ENCODE data around the gene MGAT4B. TPM values are rescaled to one million over a fixed set of nuclear protein-coding genes. Genes with fewer than 3 reads are reported as not detected.

Gene MGAT4B
- total RNA-seq, 1 experiment from 2014 or later, result 151 TPM

DNA sequence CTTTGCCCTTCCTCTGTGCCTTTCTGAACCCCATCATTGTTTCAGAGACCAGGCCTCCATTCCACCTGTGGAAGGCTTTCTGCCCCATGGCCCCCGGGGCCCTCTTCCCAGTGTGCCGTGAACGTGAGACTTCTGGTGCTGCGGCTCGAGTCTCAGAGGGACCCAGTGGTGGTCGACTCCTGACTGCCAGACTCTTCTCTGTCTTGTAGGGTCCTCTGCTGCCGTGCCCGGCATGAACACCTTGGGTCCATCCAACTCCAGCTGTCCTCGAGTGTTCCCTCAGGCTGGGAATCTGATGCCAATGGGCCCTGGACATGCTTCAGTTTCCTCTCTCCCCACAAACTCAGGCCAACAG is 33.0 kb downstream of the MGAT4B start:
- ChIA-PET POLR2A (no interaction called here), CTCF (interaction anchor here (1.0 kb wide), 1 partner anchor 10 kb away, joined by 3 read pairs; no protein-coding TSS in a partner anchor)
- DNase-seq (ENCODE audit: low spot score), result no peak
- no peaks in the 10 kb centered on the region for H3K4me1 Mint-ChIP-seq
- TF ChIP-seq, protein P1, sequence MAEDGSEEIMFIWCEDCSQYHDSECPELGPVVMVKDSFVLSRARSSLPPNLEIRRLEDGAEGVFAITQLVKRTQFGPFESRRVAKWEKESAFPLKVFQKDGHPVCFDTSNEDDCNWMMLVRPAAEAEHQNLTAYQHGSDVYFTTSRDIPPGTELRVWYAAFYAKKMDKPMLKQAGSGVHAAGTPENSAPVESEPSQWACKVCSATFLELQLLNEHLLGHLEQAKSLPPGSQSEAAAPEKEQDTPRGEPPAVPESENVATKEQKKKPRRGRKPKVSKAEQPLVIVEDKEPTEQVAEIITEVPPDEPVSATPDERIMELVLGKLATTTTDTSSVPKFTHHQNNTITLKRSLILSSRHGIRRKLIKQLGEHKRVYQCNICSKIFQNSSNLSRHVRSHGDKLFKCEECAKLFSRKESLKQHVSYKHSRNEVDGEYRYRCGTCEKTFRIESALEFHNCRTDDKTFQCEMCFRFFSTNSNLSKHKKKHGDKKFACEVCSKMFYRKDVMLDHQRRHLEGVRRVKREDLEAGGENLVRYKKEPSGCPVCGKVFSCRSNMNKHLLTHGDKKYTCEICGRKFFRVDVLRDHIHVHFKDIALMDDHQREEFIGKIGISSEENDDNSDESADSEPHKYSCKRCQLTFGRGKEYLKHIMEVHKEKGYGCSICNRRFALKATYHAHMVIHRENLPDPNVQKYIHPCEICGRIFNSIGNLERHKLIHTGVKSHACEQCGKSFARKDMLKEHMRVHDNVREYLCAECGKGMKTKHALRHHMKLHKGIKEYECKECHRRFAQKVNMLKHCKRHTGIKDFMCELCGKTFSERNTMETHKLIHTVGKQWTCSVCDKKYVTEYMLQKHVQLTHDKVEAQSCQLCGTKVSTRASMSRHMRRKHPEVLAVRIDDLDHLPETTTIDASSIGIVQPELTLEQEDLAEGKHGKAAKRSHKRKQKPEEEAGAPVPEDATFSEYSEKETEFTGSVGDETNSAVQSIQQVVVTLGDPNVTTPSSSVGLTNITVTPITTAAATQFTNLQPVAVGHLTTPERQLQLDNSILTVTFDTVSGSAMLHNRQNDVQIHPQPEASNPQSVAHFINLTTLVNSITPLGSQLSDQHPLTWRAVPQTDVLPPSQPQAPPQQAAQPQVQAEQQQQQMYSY (CRISPR knock-in tag; IDR thresholded peaks at IDR 0.05), result no peak
- H3K4me3 Mint-ChIP-seq, result no peak overlapping the region
- no peak overlapping the region; the same call in 1 of the 2 replicates for H3K27ac Mint-ChIP-seq
- H3K36me3 Mint-ChIP-seq, result peaks cover 62% of the 10 kb centered on the region
- no peaks in the 10 kb centered on the region for H3K27me3 Mint-ChIP-seq (ENCODE audit: low read depth)
- H3K9me3 Mint-ChIP-seq, result no peaks in the 10 kb centered on the region
- no peak for ATAC-seq

DNA sequence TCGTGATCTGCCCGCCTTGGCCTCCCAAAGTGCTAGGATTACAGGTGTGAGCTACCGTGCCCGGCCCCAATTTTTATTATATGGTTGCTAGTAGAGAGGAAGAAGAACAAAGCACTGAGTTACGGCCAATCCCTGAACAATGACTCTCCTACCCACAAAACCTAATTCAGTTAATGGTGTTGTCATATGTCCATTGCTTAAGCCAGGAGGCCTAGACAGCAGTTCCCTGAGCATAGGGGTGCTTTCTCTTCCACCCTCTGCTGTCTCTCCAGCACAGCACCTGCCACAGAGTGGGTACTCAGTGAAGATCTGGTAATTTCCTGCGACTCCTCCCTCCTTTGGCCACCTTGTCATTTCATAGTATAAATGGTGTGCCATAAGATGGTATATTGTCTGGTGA is 34.3 kb downstream of the MGAT4B start:
- H3K36me3 Mint-ChIP-seq, result peaks cover 61% of the 10 kb centered on the region
- ChIA-PET CTCF (interaction anchor here (1.0 kb wide), 1 partner anchor 24 kb away, joined by 4 read pairs; no protein-coding TSS in a partner anchor), POLR2A (no interaction called here)
- TF ChIP-seq NR1H2 (CRISPR knock-in tag; IDR thresholded peaks at IDR 0.05) (no peak), ZNF121 (CRISPR knock-in tag; IDR thresholded peaks at IDR 0.05) (no peak), TP53 (CRISPR knock-in tag; IDR thresholded peaks at IDR 0.05) (no peak), FOXK1 (CRISPR knock-in tag; IDR thresholded peaks at IDR 0.05) (no peak), ZNF396 (CRISPR knock-in tag; IDR thresholded peaks at IDR 0.05; ENCODE audit: borderline replicate concordance) (no peak), NFYB (CRISPR knock-in tag; conservative IDR thresholded peaks at IDR 0.05; ENCODE audit: low read depth) (no peak)
- TF ChIP-seq, protein P2, sequence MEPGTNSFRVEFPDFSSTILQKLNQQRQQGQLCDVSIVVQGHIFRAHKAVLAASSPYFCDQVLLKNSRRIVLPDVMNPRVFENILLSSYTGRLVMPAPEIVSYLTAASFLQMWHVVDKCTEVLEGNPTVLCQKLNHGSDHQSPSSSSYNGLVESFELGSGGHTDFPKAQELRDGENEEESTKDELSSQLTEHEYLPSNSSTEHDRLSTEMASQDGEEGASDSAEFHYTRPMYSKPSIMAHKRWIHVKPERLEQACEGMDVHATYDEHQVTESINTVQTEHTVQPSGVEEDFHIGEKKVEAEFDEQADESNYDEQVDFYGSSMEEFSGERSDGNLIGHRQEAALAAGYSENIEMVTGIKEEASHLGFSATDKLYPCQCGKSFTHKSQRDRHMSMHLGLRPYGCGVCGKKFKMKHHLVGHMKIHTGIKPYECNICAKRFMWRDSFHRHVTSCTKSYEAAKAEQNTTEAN (CRISPR knock-in tag; IDR thresholded peaks at IDR 0.05), result no peak
- TF ChIP-seq, protein P3, sequence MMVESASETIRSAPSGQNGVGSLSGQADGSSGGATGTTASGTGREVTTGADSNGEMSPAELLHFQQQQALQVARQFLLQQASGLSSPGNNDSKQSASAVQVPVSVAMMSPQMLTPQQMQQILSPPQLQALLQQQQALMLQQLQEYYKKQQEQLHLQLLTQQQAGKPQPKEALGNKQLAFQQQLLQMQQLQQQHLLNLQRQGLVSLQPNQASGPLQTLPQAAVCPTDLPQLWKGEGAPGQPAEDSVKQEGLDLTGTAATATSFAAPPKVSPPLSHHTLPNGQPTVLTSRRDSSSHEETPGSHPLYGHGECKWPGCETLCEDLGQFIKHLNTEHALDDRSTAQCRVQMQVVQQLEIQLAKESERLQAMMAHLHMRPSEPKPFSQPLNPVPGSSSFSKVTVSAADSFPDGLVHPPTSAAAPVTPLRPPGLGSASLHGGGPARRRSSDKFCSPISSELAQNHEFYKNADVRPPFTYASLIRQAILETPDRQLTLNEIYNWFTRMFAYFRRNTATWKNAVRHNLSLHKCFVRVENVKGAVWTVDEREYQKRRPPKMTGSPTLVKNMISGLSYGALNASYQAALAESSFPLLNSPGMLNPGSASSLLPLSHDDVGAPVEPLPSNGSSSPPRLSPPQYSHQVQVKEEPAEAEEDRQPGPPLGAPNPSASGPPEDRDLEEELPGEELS (CRISPR knock-in tag; IDR thresholded peaks at IDR 0.05), result no peak
- TF ChIP-seq, protein P4, sequence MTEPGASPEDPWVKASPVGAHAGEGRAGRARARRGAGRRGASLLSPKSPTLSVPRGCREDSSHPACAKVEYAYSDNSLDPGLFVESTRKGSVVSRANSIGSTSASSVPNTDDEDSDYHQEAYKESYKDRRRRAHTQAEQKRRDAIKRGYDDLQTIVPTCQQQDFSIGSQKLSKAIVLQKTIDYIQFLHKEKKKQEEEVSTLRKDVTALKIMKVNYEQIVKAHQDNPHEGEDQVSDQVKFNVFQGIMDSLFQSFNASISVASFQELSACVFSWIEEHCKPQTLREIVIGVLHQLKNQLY (CRISPR knock-in tag; IDR thresholded peaks at IDR 0.05), result no peak
- TF ChIP-seq, protein P5, sequence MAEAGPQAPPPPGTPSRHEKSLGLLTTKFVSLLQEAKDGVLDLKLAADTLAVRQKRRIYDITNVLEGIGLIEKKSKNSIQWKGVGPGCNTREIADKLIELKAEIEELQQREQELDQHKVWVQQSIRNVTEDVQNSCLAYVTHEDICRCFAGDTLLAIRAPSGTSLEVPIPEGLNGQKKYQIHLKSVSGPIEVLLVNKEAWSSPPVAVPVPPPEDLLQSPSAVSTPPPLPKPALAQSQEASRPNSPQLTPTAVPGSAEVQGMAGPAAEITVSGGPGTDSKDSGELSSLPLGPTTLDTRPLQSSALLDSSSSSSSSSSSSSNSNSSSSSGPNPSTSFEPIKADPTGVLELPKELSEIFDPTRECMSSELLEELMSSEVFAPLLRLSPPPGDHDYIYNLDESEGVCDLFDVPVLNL (CRISPR knock-in tag; IDR thresholded peaks at IDR 0.05; ENCODE audit: borderline replicate concordance, low read depth), result no peak
- TF ChIP-seq, protein P6, sequence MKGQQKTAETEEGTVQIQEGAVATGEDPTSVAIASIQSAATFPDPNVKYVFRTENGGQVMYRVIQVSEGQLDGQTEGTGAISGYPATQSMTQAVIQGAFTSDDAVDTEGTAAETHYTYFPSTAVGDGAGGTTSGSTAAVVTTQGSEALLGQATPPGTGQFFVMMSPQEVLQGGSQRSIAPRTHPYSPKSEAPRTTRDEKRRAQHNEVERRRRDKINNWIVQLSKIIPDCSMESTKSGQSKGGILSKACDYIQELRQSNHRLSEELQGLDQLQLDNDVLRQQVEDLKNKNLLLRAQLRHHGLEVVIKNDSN (CRISPR knock-in tag; IDR thresholded peaks at IDR 0.05), result no peak
- TF ChIP-seq, protein P7, sequence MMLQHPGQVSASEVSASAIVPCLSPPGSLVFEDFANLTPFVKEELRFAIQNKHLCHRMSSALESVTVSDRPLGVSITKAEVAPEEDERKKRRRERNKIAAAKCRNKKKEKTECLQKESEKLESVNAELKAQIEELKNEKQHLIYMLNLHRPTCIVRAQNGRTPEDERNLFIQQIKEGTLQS (CRISPR knock-in tag; conservative IDR thresholded peaks at IDR 0.05), result no peak
- TF ChIP-seq, protein P8, sequence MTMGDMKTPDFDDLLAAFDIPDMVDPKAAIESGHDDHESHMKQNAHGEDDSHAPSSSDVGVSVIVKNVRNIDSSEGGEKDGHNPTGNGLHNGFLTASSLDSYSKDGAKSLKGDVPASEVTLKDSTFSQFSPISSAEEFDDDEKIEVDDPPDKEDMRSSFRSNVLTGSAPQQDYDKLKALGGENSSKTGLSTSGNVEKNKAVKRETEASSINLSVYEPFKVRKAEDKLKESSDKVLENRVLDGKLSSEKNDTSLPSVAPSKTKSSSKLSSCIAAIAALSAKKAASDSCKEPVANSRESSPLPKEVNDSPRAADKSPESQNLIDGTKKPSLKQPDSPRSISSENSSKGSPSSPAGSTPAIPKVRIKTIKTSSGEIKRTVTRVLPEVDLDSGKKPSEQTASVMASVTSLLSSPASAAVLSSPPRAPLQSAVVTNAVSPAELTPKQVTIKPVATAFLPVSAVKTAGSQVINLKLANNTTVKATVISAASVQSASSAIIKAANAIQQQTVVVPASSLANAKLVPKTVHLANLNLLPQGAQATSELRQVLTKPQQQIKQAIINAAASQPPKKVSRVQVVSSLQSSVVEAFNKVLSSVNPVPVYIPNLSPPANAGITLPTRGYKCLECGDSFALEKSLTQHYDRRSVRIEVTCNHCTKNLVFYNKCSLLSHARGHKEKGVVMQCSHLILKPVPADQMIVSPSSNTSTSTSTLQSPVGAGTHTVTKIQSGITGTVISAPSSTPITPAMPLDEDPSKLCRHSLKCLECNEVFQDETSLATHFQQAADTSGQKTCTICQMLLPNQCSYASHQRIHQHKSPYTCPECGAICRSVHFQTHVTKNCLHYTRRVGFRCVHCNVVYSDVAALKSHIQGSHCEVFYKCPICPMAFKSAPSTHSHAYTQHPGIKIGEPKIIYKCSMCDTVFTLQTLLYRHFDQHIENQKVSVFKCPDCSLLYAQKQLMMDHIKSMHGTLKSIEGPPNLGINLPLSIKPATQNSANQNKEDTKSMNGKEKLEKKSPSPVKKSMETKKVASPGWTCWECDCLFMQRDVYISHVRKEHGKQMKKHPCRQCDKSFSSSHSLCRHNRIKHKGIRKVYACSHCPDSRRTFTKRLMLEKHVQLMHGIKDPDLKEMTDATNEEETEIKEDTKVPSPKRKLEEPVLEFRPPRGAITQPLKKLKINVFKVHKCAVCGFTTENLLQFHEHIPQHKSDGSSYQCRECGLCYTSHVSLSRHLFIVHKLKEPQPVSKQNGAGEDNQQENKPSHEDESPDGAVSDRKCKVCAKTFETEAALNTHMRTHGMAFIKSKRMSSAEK (CRISPR knock-in tag; IDR thresholded peaks at IDR 0.05; ENCODE audit: borderline replicate concordance), result no peak
- TF ChIP-seq, protein P1 (CRISPR knock-in tag; IDR thresholded peaks at IDR 0.05), result no peak
- no peaks in the 10 kb centered on the region for H3K9me3 Mint-ChIP-seq
- ATAC-seq (no peak), DNase-seq (ENCODE audit: low spot score) (no peak)
- H3K4me3 Mint-ChIP-seq, result no peak overlapping the region
- H3K27ac Mint-ChIP-seq, result no peak overlapping the region
- H3K27me3 Mint-ChIP-seq (ENCODE audit: low read depth), result no peaks in the 10 kb centered on the region
- no peaks in the 10 kb centered on the region for H3K4me1 Mint-ChIP-seq

Data from WTC11 (cell line).